Measurements from ENCODE around the gene CAND2.
"Not testable (repeated sequence)": the region's sequence is repeated elsewhere in the genome, so short reads cannot be mapped to it uniquely, and the experiment has no call there.

CAND2 gene

DNA sequence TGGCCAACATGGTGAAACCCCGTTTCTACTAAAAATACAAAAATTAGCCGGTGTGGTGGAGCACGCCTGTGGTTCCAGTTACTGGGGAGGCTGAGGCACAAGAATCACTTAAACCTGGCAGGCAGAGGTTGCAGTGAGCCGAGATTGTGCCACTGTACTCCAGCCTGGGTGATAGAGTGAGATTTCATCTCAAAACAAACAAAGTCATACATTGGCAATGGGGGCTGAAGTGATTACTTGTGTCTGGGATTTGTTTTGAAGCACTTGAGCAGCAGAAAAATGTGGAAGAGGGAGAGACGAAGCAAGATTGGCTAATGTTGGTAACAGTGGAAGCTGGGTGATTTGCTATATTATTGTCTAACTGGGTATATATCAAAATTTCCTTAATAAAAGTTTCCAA lies 24.0 kb upstream of the CAND2 start:
- DNase-seq: no peak

DNA sequence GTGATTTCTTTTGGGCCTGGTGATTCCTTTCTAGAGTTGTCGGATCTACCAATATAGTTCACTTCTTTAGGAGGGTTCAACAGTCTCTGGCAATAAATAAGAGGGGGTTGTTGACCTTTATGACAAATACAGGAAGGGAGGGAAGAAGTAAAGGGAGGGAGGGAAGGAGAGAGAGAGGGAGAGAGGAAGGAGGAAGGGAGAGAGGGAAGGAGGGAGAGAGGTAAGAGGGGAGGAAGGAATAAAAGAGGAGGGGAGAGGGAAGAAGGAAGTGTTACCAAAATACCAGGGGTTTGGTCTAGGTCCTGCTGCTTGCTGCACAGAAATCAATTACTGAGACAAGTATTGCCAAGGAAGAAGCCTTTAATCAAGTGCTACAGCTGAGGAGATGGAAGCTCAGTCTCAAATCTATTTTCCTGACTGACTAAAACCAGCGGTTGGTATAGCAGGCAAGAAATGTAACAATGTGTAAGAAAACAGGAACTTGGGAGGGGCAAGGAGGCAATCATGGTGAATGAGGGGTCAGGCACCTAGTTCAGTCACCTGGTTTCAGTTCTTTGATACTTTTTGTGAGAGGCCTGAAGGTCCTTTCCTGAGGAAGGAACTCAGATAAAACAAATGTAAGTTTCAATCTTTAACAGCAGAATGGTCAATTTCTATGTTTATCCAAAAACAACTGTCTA lies 23.3 kb upstream of the CAND2 start:
- DNase-seq: no peak

DNA sequence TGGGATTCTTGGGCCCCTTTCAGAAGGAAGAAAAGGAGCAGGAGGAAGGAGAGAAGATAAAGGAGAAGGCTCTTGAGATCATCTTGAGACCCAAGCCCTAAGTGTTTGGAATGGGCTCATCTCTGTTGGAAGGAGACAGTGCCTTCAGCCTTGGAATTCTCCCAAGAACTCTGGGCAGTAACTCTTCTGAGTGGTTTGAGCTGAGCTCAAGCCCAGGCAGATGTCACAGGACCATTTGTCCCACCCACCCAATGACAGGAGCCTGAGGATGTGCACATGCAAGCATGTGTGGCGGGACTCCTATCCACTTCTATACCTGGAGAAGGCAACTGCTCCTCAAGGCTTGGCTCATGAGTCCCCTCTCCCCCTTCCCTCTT lies 22.8 kb upstream of the CAND2 start:
- no peak for DNase-seq

DNA sequence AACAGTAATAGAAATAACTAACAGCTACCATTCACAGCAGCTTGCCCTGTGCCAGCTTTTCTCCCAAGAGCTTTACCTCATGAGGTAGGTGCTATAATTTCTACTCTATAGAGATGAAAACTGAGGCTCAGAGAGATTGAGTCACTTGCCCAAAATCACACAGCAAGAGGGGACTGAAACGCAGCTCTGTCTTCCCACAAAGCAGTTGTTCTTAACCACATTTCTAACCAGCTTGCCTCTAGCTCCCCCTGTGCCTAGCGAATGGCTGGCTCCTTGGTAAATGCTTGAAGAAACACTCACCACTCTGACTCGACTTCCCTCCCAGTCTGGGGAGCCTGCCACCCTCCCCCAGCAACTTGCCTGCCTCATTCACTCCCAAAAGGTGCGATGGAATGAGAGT lies 21.9 kb upstream of the CAND2 start:
- no peak for DNase-seq

DNA sequence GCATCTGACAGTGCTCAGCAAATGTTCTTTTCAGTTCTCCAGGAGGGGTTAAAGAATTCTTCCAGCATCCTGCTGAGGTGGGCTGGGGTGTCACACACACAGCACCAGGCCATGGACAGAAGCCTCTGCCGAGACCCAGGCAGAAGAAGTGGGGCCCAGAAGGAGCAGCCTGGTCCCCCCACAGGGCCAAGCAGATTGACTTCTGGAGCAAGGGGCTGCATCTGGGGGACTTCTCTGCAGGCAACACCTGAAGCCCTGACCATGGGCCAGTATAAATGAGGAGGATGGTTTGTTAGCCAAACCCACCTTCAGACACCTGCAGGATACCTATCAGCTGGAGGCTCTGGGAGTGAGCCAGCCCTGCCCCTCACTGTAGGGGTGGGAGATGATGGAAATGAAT lies 21.3 kb upstream of the CAND2 start:
- DNase-seq: no peak

DNA sequence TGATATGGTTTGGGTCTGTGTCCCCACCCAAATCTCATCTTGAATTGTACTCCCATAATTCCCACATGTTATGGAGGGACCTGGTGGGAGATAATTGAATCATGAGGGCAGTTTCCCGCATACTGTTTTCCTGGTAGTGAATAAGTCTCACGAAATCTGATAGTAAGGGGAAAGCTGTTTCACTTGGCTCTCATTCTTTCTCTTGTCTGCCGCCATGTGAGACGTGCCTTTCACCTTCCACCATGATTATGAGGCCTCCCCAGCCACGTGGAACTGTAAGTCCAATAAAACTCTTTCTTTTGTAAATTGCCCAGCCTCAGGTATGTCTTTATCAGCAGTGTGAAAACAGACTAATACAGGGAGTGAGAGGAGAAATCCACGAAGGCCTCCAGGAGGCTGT lies 20.5 kb upstream of the CAND2 start:
- DNase-seq: not testable (repeated sequence)

DNA sequence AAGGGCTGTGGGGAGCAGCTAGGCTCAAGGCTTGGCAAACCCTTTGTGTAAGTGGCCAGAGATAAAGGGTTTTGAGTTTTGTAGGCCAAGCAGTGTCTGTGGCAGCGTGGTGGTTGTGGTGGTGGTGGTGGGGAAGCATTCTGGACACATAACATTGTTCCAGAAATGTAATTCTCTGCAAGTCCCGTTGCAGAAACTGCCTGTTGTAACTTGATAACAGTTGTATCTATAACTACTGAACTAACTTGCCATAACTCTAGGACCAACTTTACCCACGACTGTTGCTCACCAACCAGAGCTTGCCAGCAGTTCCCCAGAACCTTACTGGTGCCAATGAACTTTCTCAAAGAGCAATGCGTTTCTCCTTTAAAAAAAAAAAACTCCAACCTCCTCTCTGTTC lies 19.3 kb upstream of the CAND2 start:
- no peak for DNase-seq

DNA sequence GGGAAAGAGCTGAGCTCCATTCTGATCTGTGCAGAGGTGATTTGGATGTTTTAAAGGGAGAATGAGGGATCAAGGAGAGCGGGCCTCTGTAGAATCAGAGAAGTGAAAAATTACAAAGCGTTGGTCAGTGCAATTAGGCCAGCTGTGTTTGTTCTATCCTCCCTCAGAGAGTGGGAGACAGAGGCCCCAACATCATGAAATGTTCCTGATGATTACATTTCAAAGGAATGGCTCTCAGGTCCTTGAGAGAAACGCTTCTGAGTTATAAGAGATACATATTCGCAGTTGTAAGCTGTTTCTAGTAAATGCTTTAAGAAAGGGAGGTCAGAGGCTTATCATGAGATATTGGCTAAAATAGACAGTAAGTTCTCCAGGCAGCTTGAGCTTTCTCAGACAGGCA lies 15.7 kb upstream of the CAND2 start:
- no peak for DNase-seq

DNA sequence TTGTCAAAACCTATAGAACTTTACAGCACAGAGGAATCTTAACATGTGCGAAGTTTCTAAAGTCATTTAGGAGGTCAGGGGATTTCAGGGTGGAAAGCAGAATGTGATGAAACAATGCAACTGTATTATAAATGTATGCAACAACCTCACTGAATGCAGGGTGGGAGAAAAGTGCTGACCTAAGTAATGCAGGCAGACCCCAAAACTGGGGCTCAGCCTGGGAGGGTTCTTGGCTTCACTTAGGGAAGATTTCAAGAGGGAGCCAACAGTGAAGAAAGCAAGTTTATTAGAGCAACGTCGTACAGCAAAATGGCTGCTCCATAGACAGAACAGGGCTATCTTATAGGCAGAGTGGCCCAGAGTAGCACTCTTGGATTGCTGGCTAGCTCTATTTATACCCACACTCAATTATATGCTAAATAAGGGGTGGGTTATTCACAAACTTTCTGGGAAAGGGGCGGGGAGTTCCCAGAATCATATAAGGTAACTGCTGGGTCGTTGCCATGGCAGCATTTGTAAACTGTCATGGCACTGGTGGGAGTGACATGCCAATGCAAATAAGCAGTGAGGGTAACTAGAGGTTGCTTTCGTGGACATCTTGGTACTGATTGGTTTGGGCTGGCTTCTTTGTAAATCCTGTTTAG lies 14.2 kb upstream of the CAND2 start:
- no peak for DNase-seq

DNA sequence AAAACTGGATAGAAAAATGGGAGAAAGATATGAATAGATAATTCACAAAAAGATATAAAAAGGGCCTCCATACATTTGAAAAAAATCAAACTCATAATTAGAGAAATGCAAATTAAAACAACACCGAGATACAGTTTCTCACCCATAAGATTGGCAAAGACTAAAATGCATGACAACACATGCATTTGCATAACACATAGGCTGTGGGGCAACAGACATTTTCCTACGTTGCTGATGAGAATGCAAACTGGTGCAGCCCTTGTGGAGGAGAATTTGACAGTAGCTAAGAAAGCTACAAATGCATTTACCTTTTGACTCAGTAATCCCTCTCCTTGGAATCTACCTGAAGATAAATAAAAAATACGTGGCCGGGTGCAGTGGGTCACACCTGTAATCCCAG lies 11.4 kb upstream of the CAND2 start:
- no peak for DNase-seq

DNA sequence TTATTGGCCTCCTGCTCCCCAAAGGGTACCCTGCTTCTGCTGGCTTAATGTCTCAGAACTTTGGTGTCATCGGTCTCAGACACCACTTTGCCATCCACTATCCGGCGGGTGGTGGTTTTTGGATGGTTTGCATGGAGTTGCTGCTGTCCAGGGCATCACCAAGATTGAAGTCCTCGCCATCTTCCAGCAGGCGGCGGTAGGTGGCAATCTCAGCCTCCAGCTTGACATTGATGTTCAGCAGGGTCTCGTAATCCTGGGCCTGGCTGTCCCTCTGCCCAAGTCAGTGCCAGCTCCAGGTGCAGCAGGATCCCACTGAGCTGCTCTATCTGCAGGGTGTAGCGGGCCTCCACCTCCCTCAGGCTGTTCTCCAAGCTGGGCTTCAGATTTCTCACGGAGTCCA lies 9.1 kb upstream of the CAND2 start:
- DNase-seq: not testable (repeated sequence)

DNA sequence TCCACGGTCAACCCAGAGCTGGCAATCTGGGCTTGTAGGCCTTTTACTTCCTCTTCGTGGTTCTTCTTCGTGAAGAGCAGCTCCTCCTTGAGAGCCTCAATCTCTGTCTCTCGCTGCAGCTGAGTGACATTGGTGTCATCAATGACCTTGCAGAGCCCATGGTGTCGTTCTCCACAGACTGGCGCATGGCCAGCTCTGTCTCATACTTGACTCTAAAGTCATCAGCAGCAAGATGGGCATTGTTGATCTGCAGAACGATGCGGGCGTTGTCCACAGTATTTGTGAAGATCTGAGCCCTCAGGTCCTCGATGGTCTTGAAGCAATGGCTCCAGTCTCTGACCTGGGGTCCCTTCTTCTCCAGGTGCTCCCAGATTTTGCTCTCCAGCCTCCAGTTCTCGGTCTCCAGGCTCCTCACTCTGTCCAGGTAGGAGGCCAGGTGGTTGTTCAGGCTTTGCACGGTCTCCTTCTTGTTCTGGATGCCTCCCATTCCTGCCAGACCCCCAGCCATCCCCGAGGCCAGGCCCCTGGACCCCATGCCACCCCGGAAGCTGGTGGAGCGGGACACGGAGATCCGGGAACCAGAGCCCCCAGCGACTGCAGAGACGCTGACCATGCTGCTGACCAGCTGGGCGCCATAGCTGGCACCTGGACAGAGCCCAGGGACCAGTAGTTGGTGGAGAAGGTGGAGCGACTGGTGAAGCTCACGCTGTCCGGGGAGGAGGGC lies 8.4 kb upstream of the CAND2 start:
- not testable (repeated sequence) for DNase-seq

DNA sequence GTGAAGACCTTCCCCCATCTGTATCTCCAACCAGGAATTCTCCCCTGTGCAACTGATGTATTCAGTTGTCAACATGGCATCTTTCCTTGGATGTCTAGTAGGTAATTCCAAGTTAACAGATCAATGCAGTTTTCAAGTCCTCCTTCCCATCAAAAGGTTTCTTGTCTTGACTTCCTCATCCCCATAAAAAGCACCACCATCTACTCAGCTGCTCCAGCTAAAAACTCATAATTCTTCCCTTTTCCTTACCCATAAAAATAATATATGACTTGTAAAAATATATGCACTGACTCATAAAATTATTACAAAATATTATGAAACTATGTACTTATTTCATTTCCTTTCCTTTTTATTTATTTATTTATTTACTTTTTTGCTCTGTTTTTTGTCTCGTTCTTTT lies 5.0 kb upstream of the CAND2 start:
- DNase-seq: no peak

DNA sequence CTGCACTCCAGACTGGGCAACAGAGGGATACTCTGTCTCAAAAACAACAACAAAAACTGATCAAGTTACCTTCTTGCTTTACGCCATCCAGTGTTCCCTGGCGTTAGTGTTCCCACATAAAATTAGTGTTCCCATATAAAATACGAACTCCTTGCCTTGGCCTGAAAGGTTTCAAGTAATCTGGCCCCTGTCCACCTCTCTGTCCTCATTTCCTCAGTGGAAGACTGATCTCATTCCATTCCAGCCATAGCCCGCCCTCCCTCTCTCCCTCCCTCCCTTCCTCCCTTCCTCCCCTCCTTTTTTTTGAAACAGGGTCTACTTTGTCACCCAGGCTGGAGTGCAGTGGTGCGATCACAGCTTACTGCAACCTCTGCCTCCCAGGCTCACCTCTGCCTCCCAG lies 2.8 kb upstream of the CAND2 start:
- DNase-seq: no peak

DNA sequence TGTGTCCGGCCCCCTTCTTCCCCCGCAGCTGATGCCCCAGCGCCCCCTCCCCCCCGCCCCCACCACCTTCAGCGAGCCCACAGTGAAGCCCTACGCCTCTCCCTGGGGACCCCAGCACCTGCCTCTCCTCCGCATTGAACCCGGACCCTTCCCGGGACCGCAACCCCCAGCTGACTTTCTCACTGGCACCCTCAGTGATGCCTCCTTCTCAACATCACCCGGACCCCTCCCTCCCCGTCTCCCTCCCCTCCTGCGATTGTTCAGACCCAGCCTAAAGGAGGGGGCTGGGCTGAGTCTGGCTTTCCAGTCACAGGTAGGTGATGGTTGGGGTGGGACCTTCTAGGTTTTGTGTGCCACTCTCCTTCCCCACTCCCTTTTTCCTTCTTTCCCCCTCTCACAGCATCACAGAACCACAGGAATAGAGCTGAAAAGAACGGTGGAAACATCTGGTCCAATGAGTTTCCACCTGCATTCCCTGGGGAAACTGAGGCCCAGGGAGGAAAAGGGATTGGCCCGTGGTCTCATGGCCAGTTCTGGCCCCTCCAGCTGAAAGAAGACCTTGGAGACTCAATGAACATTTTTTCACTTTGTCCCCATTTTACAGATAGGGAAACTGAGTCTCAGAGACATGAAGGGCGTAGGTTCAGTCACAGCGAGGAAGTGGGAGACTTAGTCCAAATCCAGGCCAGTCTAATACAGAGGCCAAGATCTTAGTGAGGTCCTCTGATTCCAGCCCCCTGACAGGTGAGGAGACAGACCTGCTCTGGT lies 828 bp downstream of the CAND2 start:
- DNase-seq: no peak

DNA sequence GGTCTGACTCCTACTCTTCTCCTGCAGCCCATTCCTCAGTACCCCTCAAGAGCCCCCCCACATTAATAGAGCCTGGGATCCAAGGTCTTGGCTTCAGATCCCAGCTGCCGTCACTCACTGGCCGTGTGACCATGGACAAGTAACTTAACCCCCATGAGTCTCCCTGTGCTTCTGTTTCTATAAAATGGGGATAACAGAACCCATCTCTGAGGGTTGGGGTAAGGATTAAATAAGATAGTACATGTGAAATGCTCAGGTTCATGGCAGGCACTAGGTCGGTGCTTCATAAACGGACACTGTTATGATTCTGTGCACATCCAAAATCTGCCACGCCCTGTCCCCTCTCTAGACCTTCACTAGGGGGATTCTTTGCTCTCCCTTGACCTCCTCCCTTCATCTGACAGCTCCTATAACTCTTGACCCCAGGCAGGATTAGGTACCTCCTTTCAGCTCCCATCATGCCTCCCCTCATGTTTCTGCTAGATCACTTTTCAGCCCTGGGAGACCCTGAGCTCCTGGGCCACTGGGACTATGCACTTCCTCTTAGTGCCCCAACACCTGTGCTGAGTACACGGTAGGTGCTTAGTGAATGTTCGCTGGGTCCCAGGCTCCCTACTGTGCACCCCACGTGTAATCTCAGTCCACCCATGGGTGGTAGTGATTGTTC lies 1.5 kb downstream of the CAND2 start:
- no peak for DNase-seq

DNA sequence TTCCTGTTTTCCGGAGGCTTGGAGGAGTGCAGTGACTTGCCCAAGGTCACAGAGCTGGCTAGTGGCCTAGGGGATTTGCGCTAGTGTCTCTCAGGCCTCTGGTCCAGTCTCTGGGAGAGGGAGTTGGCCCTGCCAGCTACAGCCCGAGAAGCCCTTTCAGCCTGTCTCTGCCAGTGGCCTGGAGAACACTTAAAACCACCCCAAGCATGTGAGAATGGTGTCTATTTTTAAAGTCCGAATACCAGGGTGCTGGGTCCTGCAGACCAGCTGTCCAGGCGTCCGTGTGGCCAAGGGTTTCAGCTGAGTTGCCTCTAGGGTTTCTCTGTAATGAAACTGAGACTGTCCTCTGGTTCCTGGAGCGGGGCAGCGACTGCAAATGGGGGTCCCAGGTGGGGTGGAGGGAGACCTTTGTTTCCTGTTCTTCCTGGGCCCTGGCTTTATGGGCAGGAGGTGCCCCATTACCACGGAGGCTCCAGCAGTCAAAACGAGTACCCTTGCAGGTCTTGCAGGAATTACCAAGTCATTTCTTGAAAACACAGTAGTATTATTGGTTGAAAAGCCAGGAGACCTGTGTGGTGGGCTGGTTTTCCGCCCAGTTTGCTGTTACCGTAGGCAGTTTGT lies 2.2 kb downstream of the CAND2 start:
- no peak for DNase-seq

DNA sequence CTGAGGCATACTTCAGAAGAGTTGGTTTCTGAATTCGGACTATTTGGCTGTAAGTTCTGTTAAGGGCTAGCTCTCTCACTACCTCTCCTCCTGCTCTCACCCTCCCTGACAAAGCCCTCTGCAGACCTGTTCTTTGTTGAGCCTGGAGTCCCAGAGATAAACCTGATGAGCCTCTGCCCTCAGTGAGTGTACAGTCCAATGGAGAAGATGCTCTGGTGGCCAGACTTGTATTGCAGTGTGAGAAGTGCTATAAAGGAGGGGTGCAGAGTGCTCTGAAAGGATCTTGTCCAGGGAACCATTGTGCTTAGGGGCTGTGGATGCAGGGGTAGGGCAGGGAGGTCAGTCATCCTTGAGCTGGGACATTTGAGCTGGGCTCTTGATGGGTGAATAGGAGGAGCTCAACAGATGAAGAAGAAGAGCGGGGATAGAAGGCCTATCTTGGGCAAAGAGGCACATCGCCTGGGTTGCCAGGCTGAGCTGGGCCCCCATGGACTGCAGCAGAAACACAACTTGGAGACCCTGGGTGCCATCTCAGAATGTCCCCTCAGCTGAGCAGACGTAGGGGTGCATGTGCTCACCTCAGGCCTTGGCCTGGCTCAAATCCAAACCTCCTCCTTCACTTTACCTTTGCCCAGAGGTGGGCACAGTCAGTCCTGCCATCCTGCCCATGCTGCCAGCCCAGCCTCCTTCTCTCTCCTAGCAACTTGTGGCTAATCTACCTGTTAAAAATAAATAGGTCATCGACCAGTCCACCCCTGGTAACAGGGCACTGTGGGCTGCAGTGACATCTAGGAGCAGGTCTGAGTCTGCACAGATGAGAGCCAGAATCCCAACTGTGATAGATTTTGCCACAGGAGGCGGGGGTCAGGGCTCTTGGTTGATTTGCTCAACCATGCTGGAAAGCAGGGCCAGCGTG lies 3.3 kb downstream of the CAND2 start:
- DNase-seq: no peak

DNA sequence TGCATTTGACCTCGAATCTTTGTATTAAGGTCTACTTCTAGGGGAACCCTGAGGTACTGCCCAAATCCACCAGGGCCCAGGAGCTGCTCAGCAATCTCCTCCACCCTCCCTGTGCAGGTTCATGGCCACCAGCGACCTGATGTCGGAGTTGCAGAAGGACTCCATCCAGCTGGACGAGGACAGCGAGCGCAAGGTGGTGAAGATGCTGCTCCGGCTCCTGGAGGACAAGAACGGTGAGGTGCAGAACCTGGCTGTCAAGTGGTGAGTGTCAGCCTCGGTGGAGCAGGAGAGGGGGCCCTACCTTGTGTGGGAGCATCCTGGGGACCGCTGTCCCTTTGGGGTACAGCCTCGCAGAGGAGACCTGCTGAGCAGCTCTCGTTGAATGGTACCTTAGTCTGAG lies 6.9 kb downstream of the CAND2 start:
- DNase-seq: no peak

DNA sequence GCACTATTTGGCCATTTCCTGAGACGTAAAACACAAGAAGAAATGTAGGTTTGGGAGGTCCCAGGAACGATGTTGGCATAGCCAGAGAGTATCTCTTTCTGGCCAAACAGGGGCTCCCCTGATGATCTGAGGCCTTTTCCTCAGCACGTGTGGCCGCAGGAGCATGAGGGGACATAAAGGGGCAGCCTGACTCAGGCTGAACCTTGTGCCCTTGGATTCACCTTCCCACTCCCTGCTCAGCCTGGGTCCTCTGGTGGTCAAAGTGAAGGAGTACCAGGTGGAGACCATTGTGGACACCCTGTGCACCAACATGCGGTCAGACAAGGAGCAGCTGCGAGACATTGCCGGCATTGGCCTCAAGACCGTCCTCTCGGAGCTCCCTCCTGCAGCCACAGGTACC lies 10.6 kb downstream of the CAND2 start:
- DNase-seq: no peak

DNA sequence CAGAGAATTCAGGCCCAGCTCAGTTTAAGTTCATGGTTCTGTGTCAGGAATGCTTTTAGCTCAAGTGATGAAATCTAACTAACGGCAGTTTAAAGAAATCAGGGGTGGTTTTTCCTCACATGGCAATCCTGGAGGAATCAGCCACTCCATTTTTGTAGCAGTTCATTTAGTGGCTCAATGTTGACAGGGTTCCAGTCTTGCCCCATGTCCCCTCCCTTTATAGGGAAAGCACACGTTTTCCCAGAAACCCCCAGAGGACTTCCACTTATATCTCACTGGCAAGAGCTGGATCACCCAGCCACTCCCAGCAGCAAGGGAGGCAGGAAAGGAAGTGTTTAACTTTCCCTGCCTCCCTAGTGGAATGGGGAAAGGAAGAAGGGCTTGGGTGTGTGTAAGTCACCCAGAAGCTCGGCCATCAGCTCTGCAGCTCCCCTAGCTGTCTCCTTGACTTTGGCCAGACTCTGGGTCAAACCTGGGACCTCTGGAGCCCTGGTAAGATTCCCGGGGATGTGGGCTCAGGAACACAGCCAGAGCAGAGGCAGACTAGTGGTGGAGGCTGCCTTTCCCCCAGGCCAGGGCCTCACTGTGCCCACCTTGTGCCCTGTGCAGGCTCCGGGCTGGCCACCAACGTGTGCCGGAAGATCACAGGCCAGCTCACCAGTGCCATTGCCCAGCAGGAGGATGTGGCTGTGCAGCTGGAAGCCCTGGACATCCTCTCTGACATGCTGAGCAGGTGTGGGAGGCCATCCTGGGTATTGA lies 11.3 kb downstream of the CAND2 start:
- DNase-seq: no peak

Data from NCI-H748 treated with DMSO at 0.1 percent for 48 hours (cell line).